Measurements from ENCODE around the gene LRFN2. TPM values are rescaled to one million over a fixed set of nuclear protein-coding genes. Genes with fewer than 3 reads are reported as not detected.

LRFN2 gene
- total RNA-seq, 1 donor from 2014 or later = not detected

DNA sequence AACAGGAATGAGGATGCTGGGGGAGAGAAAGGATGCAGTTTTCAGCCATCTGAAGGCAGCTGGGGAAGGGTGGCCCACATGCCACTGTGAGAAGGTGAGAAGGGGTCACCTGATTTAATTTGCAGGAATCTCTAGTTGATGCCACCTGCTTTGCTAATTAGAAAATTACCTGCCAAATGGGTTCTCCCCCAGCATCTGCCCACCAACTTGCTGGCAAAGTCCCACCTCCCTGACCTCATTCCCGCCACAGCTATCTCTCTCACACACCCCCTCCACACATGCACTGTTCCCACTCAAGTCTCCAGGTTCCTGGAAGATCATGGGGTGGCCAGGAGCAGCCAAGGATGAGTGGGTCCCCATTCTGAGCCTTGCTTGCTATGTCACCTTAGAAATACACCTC, 70.7 kb downstream of the LRFN2 start:
- TF ChIP-seq, protein P1, sequence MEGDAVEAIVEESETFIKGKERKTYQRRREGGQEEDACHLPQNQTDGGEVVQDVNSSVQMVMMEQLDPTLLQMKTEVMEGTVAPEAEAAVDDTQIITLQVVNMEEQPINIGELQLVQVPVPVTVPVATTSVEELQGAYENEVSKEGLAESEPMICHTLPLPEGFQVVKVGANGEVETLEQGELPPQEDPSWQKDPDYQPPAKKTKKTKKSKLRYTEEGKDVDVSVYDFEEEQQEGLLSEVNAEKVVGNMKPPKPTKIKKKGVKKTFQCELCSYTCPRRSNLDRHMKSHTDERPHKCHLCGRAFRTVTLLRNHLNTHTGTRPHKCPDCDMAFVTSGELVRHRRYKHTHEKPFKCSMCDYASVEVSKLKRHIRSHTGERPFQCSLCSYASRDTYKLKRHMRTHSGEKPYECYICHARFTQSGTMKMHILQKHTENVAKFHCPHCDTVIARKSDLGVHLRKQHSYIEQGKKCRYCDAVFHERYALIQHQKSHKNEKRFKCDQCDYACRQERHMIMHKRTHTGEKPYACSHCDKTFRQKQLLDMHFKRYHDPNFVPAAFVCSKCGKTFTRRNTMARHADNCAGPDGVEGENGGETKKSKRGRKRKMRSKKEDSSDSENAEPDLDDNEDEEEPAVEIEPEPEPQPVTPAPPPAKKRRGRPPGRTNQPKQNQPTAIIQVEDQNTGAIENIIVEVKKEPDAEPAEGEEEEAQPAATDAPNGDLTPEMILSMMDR (conservative IDR thresholded peaks at IDR 0.05; ENCODE audit: low read depth, low read length) = no peak
- H3K4me3 ChIP-seq (ENCODE audit: low read depth, low read length) = no peak overlapping the region
- DNase-seq (ENCODE audit: low read depth) = no peak

DNA sequence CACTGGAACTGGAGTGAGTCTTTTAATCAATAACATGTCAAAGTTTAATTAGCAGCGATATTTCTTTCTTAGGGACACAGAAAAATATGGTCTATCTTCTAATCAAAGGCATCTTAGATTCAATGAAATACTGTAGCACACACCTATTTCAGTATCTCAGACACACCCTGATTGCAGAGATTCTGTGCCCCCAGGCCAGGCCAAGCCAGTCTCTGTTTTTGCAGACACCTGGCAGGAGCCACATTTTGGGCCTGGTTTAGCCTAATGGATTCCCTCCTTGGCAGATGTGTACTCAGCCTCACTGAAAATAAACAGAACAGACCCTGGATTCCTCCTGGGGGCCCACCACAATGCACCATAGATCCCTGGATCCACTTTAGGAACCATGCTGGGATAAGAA, 74.8 kb downstream of the LRFN2 start:
- no peak for DNase-seq (ENCODE audit: low read depth)
- H3K4me3 ChIP-seq (ENCODE audit: low read depth, low read length) = no peak overlapping the region
- TF ChIP-seq, protein P1 (conservative IDR thresholded peaks at IDR 0.05; ENCODE audit: low read depth, low read length) = no peak

DNA sequence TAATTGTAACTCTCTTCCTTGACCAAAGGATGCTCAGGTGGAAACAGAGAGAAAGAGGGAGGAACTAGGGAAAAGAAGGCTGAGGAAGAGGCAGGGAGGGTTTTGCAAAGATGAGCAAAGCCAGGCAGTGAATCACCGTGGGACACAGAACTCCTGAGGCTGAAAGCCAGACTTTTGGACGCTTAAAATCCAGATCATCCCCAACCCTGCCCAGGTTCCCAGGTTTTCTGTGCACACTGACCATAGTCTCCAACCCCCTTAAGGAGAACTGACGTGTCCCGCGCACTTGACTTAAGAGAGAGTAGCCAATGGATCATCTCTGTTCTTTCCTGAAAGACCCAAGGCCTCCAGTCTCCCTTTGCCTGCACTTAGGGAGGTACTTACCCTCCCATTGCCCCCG, 75.3 kb downstream of the LRFN2 start:
- H3K4me3 ChIP-seq (ENCODE audit: low read depth, low read length) = no peak overlapping the region
- TF ChIP-seq, protein P1 (conservative IDR thresholded peaks at IDR 0.05; ENCODE audit: low read depth, low read length) = no peak

DNA sequence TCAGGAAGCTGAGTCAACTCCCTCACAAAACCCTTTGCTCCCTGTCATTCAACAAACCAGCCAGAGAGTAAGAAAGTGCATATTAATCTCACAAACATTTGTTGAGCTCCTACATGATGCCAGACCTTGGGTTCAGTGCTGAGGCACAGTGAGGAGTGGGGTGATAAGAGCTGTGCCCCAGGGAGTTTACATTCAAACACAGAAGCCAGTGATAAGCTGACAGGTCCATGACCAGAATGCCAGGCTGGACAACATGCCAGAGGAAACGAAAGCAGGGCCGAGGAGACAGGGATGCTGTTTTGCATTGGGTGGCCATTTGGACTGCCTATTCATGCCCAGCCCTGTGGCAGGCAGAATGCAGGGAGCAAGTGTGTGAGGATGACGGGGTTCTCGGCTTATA, 76.7 kb downstream of the LRFN2 start:
- TF ChIP-seq, protein P1 (conservative IDR thresholded peaks at IDR 0.05; ENCODE audit: low read depth, low read length) = no peak
- no peak for DNase-seq (ENCODE audit: low read depth)
- no peak overlapping the region for H3K4me3 ChIP-seq (ENCODE audit: low read depth, low read length)

More for the DNA sequence above, 75.3 kb downstream of the LRFN2 start:
- no peak for DNase-seq (ENCODE audit: low read depth)

DNA sequence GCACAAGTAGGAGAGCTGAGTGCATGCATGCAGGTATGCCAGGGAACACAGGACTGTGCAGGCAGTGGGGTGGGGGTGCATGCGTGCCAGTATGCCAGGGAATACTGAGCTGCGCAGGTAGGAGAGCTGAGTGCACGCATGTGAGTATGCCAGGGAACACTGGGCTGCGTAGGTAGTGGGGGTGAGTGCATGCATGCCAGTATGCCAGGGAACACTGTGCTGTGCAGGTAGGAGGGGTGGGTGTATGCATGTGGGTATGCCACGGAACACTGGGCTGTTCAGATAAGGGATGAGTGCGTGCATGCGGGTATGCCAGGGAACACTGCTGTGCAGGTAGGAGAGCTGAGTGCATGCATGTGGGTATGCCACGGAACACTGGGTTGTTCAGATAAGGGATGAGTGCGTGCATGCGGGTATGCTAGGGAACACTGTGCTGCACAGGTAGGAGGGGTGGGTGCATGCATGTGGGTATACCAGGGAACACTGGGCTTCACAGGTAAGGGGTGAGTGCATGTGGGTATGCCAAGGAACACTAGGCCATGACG, 77.4 kb downstream of the LRFN2 start:
- TF ChIP-seq, protein P1 (conservative IDR thresholded peaks at IDR 0.05; ENCODE audit: low read depth, low read length) = no peak
- DNase-seq (ENCODE audit: low read depth) = no peak
- H3K4me3 ChIP-seq (ENCODE audit: low read depth, low read length) = no peak overlapping the region

DNA sequence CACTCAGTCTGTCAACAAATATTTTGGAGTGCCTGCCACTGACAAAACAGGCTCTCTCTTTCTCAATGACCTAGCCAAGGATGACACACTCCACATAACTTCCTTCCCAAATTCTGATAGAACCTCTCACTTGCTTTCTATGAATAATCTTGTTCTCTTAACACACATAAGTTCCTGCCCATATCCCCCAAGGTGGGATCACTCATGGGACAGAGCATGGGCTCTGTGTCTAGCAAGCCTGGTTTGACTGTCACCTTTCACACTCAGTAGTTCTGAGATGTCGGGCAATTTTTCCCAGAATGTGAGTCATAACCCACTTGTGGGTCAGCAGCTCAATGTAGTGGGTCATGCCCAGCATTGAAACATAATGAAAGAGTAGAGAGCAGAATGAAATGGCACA, 78.1 kb downstream of the LRFN2 start:
- no peak for DNase-seq (ENCODE audit: low read depth)
- TF ChIP-seq, protein P1 (conservative IDR thresholded peaks at IDR 0.05; ENCODE audit: low read depth, low read length) = no peak
- H3K4me3 ChIP-seq (ENCODE audit: low read depth, low read length) = no peak overlapping the region

DNA sequence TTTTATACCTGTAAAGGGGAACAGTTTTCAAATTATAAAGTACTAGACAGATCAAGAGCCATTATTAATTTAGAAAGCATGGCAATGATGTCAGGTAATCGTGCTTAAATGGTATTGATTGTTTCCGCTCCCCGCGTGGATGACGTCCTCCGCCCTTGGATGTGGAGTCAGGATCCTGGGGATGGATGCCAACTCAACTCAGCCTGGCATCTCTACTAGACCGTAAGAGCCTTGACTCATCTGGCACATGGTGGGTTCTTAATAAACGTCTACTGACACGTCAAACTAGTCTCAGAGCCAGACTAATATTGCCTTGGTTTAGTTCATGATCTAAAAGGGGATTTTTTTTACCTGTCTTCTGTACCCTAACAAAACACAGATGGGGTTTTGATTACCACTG, 80.2 kb downstream of the LRFN2 start:
- H3K4me3 ChIP-seq (ENCODE audit: low read depth, low read length) = no peak overlapping the region
- DNase-seq (ENCODE audit: low read depth) = no peak
- TF ChIP-seq, protein P1 (conservative IDR thresholded peaks at IDR 0.05; ENCODE audit: low read depth, low read length) = no peak

Data from epithelial cell of proximal tubule (primary cell).